ENCODE measurements around the gene PODNL1. TPM values are rescaled to one million over a fixed set of nuclear protein-coding genes. Genes with fewer than 3 reads are reported as not detected.
"Not testable (repeated sequence)": the region's sequence is repeated elsewhere in the genome, so short reads cannot be mapped to it uniquely, and the experiment has no call there.

Gene PODNL1
- total RNA-seq, 1 donor from 2014 or later = not detected

GRCh38 chr19:13973479-13973878, 35.3 kb upstream of the PODNL1 start:
- not testable (repeated sequence) for DNase-seq (ENCODE audit: low read depth in 2 of 2)

- DNase-seq (ENCODE audit: low read depth in 2 of 2) = no peak
These were observed 34.3 kb upstream of the PODNL1 start for GRCh38 chr19:13972368-13973155.

GRCh38 chr19:13971868-13972267, 33.7 kb upstream of the PODNL1 start:
- DNase-seq (ENCODE audit: low read depth in 2 of 2) = not testable (repeated sequence)

GRCh38 chr19:13969897-13970296, 31.7 kb upstream of the PODNL1 start:
- no peak for DNase-seq (ENCODE audit: low read depth in 2 of 2)

GRCh38 chr19:13968999-13969398, 30.8 kb upstream of the PODNL1 start:
- DNase-seq (ENCODE audit: low read depth in 2 of 2) = no peak

GRCh38 chr19:13968383-13968935, 30.2 kb upstream of the PODNL1 start:
- DNase-seq (ENCODE audit: low read depth in 2 of 2) = no peak

- DNase-seq (ENCODE audit: low read depth in 2 of 2) = not testable (repeated sequence)
These were observed 29.0 kb upstream of the PODNL1 start for GRCh38 chr19:13967206-13967605.

GRCh38 chr19:13966684-13967128, 28.5 kb upstream of the PODNL1 start:
- DNase-seq (ENCODE audit: low read depth in 2 of 2) = no peak

GRCh38 chr19:13965926-13966683, 27.9 kb upstream of the PODNL1 start:
- DNase-seq (ENCODE audit: low read depth in 2 of 2) = no peak

- no peak for DNase-seq (ENCODE audit: low read depth in 2 of 2)
These were observed 27.2 kb upstream of the PODNL1 start for GRCh38 chr19:13965377-13965896.

- no peak for DNase-seq (ENCODE audit: low read depth in 2 of 2)
These were observed 26.6 kb upstream of the PODNL1 start for GRCh38 chr19:13964776-13965175.

- DNase-seq (ENCODE audit: low read depth in 2 of 2) = no peak
These were observed 25.4 kb upstream of the PODNL1 start for GRCh38 chr19:13963603-13964105.

- DNase-seq (ENCODE audit: low read depth in 2 of 2) = no peak
These were observed 24.7 kb upstream of the PODNL1 start for GRCh38 chr19:13962699-13963602.

GRCh38 chr19:13961826-13962698, 23.8 kb upstream of the PODNL1 start:
- no peak for DNase-seq (ENCODE audit: low read depth in 2 of 2)

- no peak for DNase-seq (ENCODE audit: low read depth in 2 of 2)
These were observed 22.9 kb upstream of the PODNL1 start for GRCh38 chr19:13960863-13961784.

- peak in 1 of 2 donors; percentile 24 for DNase-seq (ENCODE audit: low read depth in 2 of 2)
These were observed 22.0 kb upstream of the PODNL1 start for GRCh38 chr19:13959962-13960862.

- DNase-seq (ENCODE audit: low read depth in 2 of 2) = no peak
These were observed 21.1 kb upstream of the PODNL1 start for GRCh38 chr19:13959141-13959961.

Measured in dermis microvascular lymphatic vessel endothelial cell (primary cell).